H9 (cell line): ENCODE results near the gene YJU2. TPM values are rescaled to one million over a fixed set of nuclear protein-coding genes. Genes with fewer than 3 reads are reported as not detected.

Experiments used
- DNase-seq: peaks from one replicate; pipeline ENCODE4 v3.0.0-alpha.2; 2017
- H2AFZ ChIP-seq: one replicate; pipeline ENCODE4 v1.6.1; 2013; ENCODE audit warnings: mild to moderate bottlenecking, low read length, control low read depth, moderate library complexity
- H2AK5ac ChIP-seq: 2 replicates; pipeline ENCODE4 v1.6.1; 2013; ENCODE audit warnings: low read length, control low read depth, mixed read lengths; ENCODE audit not compliant: insufficient read length
- H2BK120ac ChIP-seq: one replicate; pipeline ENCODE4 v1.6.1; 2013; ENCODE audit warnings: low read depth, mild to moderate bottlenecking, low read length, control low read depth, inconsistent platforms; ENCODE audit not compliant: poor library complexity, severe bottlenecking
- H2BK12ac ChIP-seq: 2 replicates; pipeline ENCODE4 v1.6.1; 2013; ENCODE audit warnings: low read length, control low read depth, mixed read lengths, low read depth; ENCODE audit not compliant: insufficient read length
- H2BK15ac ChIP-seq: 2 replicates; pipeline ENCODE4 v1.6.1; 2013; ENCODE audit warnings: low read depth, low read length, control low read depth
- H2BK20ac ChIP-seq: one replicate; pipeline ENCODE4 v1.6.1; 2013; ENCODE audit warnings: low read depth, mild to moderate bottlenecking, low read length, control low read depth, inconsistent platforms; ENCODE audit not compliant: poor library complexity, severe bottlenecking
- H2BK5ac ChIP-seq: 2 replicates; pipeline ENCODE4 v1.6.1; 2013; ENCODE audit warnings: low read length, control low read depth, mixed read lengths; ENCODE audit not compliant: insufficient read length
- H3K14ac ChIP-seq: 2 replicates; pipeline ENCODE4 v1.6.1; 2013; ENCODE audit warnings: low read length, control low read depth; ENCODE audit not compliant: insufficient read depth
- H3K18ac ChIP-seq: 2 replicates; pipeline ENCODE4 v1.6.1; 2013; ENCODE audit warnings: low read depth, mild to moderate bottlenecking, mixed read lengths, low read length, control low read depth; ENCODE audit not compliant: insufficient read length
- H3K23ac ChIP-seq: 2 replicates; pipeline ENCODE4 v1.6.1; 2013; ENCODE audit warnings: low read length, control low read depth, mixed read lengths, low read depth; ENCODE audit not compliant: insufficient read length
- H3K23me2 ChIP-seq: 2 replicates; pipeline ENCODE4 v1.6.1; 2013; ENCODE audit warnings: low read depth, mild to moderate bottlenecking, mixed read lengths, low read length, control low read depth; ENCODE audit not compliant: insufficient read length, poor library complexity, severe bottlenecking
- H3K27ac ChIP-seq: 2 replicates; pipeline ENCODE4 v1.5.1; 2013; ENCODE audit warnings: low read length, control low read depth, mixed read lengths, low read depth; ENCODE audit not compliant: insufficient read length
- H3K27me3 ChIP-seq: 2 replicates; pipeline ENCODE4 v1.6.1; 2013; ENCODE audit warnings: low read length, control low read depth, inconsistent platforms; ENCODE audit not compliant: insufficient read depth
- H3K4ac ChIP-seq: 2 replicates; pipeline ENCODE4 v1.6.1; 2013; ENCODE audit warnings: low read depth, mild to moderate bottlenecking, control low read depth, inconsistent platforms, low read length, moderate library complexity
- H3K4me1 ChIP-seq: 2 replicates; pipeline ENCODE4 v1.6.1; 2013; ENCODE audit warnings: low read length, control low read depth, inconsistent platforms; ENCODE audit not compliant: insufficient read depth
- H3K4me2 ChIP-seq: 2 replicates; pipeline ENCODE4 v1.6.1; 2013; ENCODE audit warnings: low read length, control low read depth, mixed read lengths; ENCODE audit not compliant: insufficient read length, insufficient read depth
- H3K56ac ChIP-seq: 2 replicates; pipeline ENCODE4 v1.6.1; 2013; ENCODE audit warnings: low read depth, mild to moderate bottlenecking, mixed read lengths, low read length, control low read depth; ENCODE audit not compliant: insufficient read length
- H3K79me1 ChIP-seq: 2 replicates; pipeline ENCODE4 v1.6.1; 2013; ENCODE audit warnings: low read depth, mild to moderate bottlenecking, moderate library complexity, low read length, control low read depth, inconsistent platforms; ENCODE audit not compliant: insufficient read depth, poor library complexity, severe bottlenecking
- H3K79me2 ChIP-seq: 2 replicates; pipeline ENCODE4 v1.6.1; 2013; ENCODE audit warnings: low read length, control low read depth, inconsistent platforms; ENCODE audit not compliant: insufficient read depth
- H3K9ac ChIP-seq: 2 replicates; pipeline ENCODE4 v1.6.1; 2013; ENCODE audit warnings: low read length, control low read depth, mixed read lengths; ENCODE audit not compliant: insufficient read length; ENCODE audit errors: extremely low read depth
- H3K9me3 ChIP-seq: one replicate; pipeline ENCODE4 v1.6.1; 2013; ENCODE audit warnings: low read depth, low read length, inconsistent platforms; ENCODE audit not compliant: control insufficient read depth
- H3T11ph ChIP-seq: one replicate; pipeline ENCODE4 v1.6.1; 2013; ENCODE audit warnings: mild to moderate bottlenecking, low read length, control low read depth, inconsistent platforms
- H4K20me1 ChIP-seq: one replicate; pipeline ENCODE4 v1.6.1; 2013; ENCODE audit not compliant: control insufficient read depth, insufficient read length, insufficient read depth
- H4K5ac ChIP-seq: 2 replicates; pipeline ENCODE4 v1.6.1; 2013; ENCODE audit warnings: low read depth, mild to moderate bottlenecking, mixed read lengths, low read length, control low read depth; ENCODE audit not compliant: insufficient read length
- H4K8ac ChIP-seq: replicated peaks from 2 replicates; pipeline ENCODE4 v1.6.1; 2013; ENCODE audit warnings: low read length, control low read depth, mixed read lengths, low read depth; ENCODE audit not compliant: insufficient read length
- H4K91ac ChIP-seq: 2 replicates; pipeline ENCODE4 v1.6.1; 2013; ENCODE audit warnings: low read depth, mild to moderate bottlenecking, moderate library complexity, mixed read lengths, low read length, control low read depth; ENCODE audit not compliant: insufficient read length
- H3K27ac Mint-ChIP-seq, 3 experiments: 2 replicates in 2 of 3; 3 replicates in 1 of 3; pipeline ENCODE4 v1.8.0; 2020 to 2021; ENCODE audit warnings: mixed read lengths in 3 of 3, mild to moderate bottlenecking in 1 of 3, moderate library complexity in 1 of 3
- H3K27me3 Mint-ChIP-seq: 2 replicates; pipeline ENCODE4 v1.8.0; 2021; ENCODE audit warnings: low read depth, mild to moderate bottlenecking, moderate library complexity, mixed read lengths
- H3K36me3 Mint-ChIP-seq, 3 experiments: 2 replicates in 2 of 3; 3 replicates in 1 of 3; pipeline ENCODE4 v1.8.0; 2020 to 2021; ENCODE audit warnings: low read depth in 3 of 3, mixed read lengths in 3 of 3; ENCODE audit not compliant: insufficient read depth in 1 of 3
- H3K4me1 Mint-ChIP-seq, 2 experiments: 2 replicates each; pipeline ENCODE4 v1.8.0; 2020; ENCODE audit warnings: mixed read lengths in 2 of 2
- H3K4me3 Mint-ChIP-seq, 2 experiments: 2 replicates in 1 of 2; 3 replicates in 1 of 2; pipeline ENCODE4 v1.8.0; 2020 to 2021; ENCODE audit warnings: mild to moderate bottlenecking in 2 of 2, mixed read lengths in 2 of 2, moderate library complexity in 1 of 2
- H3K9me3 Mint-ChIP-seq, 2 experiments: 2 replicates in 1 of 2; 3 replicates in 1 of 2; pipeline ENCODE4 v1.8.0; 2020; ENCODE audit warnings: mild to moderate bottlenecking in 2 of 2, mixed read lengths in 2 of 2, moderate library complexity in 1 of 2
- WGBS: extraction: QIAGEN DNeasy Blood & Tissue Kit; methylation state at CpG from one replicate; pipeline ENCODE4 v1.1.7; 2013; ENCODE audit warnings: missing lambda C conversion rate, low lambda C conversion rate, mixed read lengths; ENCODE audit not compliant: insufficient read length; ENCODE audit errors: extremely low coverage; 5-methylcytosine and 5-hydroxymethylcytosine counted together
- total RNA-seq: library from RNA; stranded (reverse); gene quantifications from 2 replicates; pipeline ENCODE4 v1.2.1, GENCODE V29; 2021
- TF ChIP-seq, protein P1 (sequence below): fragments of 200-600 bp; sonication (generic); conservative IDR thresholded peaks from 3 replicates; pipeline ENCODE4 v1.8.0; 2021; ENCODE audit warnings: antibody characterized with exemption, mild to moderate bottlenecking

Gene YJU2
- total RNA-seq, 1 experiment from 2014 or later: 31.0 TPM

DNA sequence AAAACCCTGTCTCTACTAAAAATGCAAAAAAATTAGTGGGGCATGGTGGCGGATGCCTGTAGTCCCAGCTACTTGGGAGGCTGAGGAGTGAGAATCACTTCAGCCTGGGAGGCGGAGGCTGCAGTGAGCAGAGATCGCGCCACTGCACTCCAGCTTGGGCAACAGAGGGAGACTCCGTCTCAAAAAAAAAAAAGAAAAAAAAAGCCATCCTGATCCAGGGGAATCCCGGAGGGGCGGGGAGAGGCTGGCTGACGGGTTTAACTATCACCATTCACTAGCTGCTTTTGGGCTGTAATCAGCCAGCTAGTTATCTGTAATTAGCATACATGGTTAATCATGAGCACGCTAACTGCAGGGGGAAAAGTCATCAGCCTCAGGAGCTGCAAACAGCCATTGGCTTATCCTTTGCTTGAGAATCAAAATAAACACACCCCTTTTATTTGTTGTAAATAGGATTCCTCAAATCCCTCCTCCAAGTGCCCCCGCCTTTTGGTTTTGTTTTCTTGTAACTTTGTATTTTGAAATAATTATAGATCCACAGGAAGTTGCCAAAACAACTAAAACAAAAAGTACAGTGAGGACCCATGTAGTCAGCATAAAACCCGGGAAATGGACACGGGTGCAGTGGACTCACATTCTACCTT is 67.1 kb downstream of the YJU2 start:
- no peaks in the 10 kb centered on the region; the same call in 1 of the 2 replicates for H3K27me3 Mint-ChIP-seq

More for the DNA sequence above, 67.1 kb downstream of the YJU2 start:
- no peak overlapping the region for H2BK120ac ChIP-seq
- H3K4ac ChIP-seq: no peak overlapping the region
- peaks cover 4% of the 10 kb centered on the region for H3K23me2 ChIP-seq
- H3K27ac ChIP-seq: no peak overlapping the region
- H3K36me3 Mint-ChIP-seq: peaks cover 42 to 77% (median 71%) of the 10 kb centered on the region in 3 experiments
- no peak overlapping the region for H2BK12ac ChIP-seq
- no peaks in the 10 kb centered on the region for H3K9me3 ChIP-seq
- no peak overlapping the region for H2AFZ ChIP-seq
- no peak overlapping the region for H3K14ac ChIP-seq
- no peaks in the 10 kb centered on the region for H3K79me1 ChIP-seq
- no peak overlapping the region for H4K5ac ChIP-seq
- H2BK5ac ChIP-seq: no peak overlapping the region
- TF ChIP-seq, protein P1, sequence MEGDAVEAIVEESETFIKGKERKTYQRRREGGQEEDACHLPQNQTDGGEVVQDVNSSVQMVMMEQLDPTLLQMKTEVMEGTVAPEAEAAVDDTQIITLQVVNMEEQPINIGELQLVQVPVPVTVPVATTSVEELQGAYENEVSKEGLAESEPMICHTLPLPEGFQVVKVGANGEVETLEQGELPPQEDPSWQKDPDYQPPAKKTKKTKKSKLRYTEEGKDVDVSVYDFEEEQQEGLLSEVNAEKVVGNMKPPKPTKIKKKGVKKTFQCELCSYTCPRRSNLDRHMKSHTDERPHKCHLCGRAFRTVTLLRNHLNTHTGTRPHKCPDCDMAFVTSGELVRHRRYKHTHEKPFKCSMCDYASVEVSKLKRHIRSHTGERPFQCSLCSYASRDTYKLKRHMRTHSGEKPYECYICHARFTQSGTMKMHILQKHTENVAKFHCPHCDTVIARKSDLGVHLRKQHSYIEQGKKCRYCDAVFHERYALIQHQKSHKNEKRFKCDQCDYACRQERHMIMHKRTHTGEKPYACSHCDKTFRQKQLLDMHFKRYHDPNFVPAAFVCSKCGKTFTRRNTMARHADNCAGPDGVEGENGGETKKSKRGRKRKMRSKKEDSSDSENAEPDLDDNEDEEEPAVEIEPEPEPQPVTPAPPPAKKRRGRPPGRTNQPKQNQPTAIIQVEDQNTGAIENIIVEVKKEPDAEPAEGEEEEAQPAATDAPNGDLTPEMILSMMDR: no peak
- no peaks in the 10 kb centered on the region for H3K4me1 ChIP-seq
- H4K8ac ChIP-seq: no peak overlapping the region
- H3K9me3 Mint-ChIP-seq: peaks cover 6 to 11% of the 10 kb centered on the region in 2 experiments
- H3K9ac ChIP-seq: no peak overlapping the region
- H4K91ac ChIP-seq: no peak overlapping the region
- H2AK5ac ChIP-seq: no peak overlapping the region
- no peaks in the 10 kb centered on the region for H3K27me3 ChIP-seq
- H3K4me2 ChIP-seq: no peak overlapping the region
- no peak overlapping the region for H3K56ac ChIP-seq
- no peaks in the 10 kb centered on the region for H3K79me2 ChIP-seq
- no CpG with 5 or more reads among the region's 12 CpGs for WGBS
- H3K27ac Mint-ChIP-seq: no peak overlapping the region
- no peak overlapping the region for H3T11ph ChIP-seq
- H2BK15ac ChIP-seq: no peak overlapping the region
- no peak overlapping the region for H3K18ac ChIP-seq
- no peaks in the 10 kb centered on the region for H3K4me1 Mint-ChIP-seq
- no peaks in the 10 kb centered on the region for H4K20me1 ChIP-seq
- no peak overlapping the region for H3K4me3 Mint-ChIP-seq
- H2BK20ac ChIP-seq: no peak overlapping the region
- no peak overlapping the region for H3K23ac ChIP-seq
- no peak for DNase-seq
